K562 (cell line): Measurements from ENCODE around the gene ZNF135. TPM values are rescaled to one million over a fixed set of nuclear protein-coding genes. Genes with fewer than 3 reads are reported as not detected.

ENCODE experiments used
- ATAC-seq: fragments of 200-7000 bp; cut with Tn5 transposase; 3 replicates; pipeline ENCODE4 v1.9.1; 2020; ENCODE audit warnings: moderate library complexity
- BruUV-seq: library from RNA; stranded (reverse); fragments of 400-500 nt; replicated peaks from 2 replicates; lab custom pipeline; 2021; lab: Mats Ljungman, UMichigan
- CTCF ChIA-PET: fragments of 300-600 bp; formaldehyde crosslinking; extraction: SDS; loops from one replicate; lab custom pipeline; 2021; ENCODE audit warnings: low intra/inter-chr PET ratio; lab: Yijun Ruan, JAX
- POLR2A ChIA-PET: fragments of 300-600, 350-650 bp; sonication (Branson Sonifier 250); formaldehyde crosslinking; extraction: SDS; loops from one replicate; lab custom pipeline; 2021; ENCODE audit warnings: antibody characterized with exemption, inconsistent platforms; lab: Yijun Ruan, JAX
- DNase-seq, 4 experiments: peaks; one replicate each; pipeline versions ENCODE4 v3.0.0 to v3.0.0-alpha.2; 2011 to 2018; ENCODE audit warnings: low spot score in 3 of 4, mixed read lengths in 3 of 4; ENCODE audit errors: extremely low read depth in 1 of 4
- FAIRE-seq: peaks from 2 replicates; lab custom pipeline; 2011; peaks lifted over from hg19 to GRCh38; lab: Jason Lieb, UNC
- H2AFZ ChIP-seq: 2 replicates; pipeline ENCODE4 v1.6.0; 2011; ENCODE audit warnings: low read depth, low read length, control low read depth, inconsistent platforms
- H3K27ac ChIP-seq: fragments of 200-600 bp; 3 replicates; pipeline ENCODE4 v1.8.0; 2011; ENCODE audit warnings: low read depth, mild to moderate bottlenecking, control low read depth, inconsistent platforms, low read length, moderate library complexity, mixed read lengths; ENCODE audit errors: extremely low read depth
- H3K27me3 ChIP-seq, 2 experiments: fragments of 300-600 bp in 1 of 2; 2 replicates in 1 of 2; 3 replicates in 1 of 2; pipeline versions ENCODE4 v1.6.0 to v1.8.0; 2011; ENCODE audit warnings: inconsistent platforms in 2 of 2, low read length in 2 of 2, mild to moderate bottlenecking in 1 of 2, mixed read lengths in 1 of 2, moderate library complexity in 1 of 2; ENCODE audit not compliant: control insufficient read depth in 2 of 2, insufficient read depth in 2 of 2
- H3K36me3 ChIP-seq: fragments of 300-600 bp; 3 replicates; pipeline ENCODE4 v1.8.0; 2011; ENCODE audit warnings: mild to moderate bottlenecking, low read length, inconsistent platforms; ENCODE audit not compliant: control insufficient read depth, insufficient read depth
- H3K4me1 ChIP-seq, 2 experiments: fragments of 200-600 bp in 1 of 2; replicated peaks in 1 of 2; 2 replicates in 1 of 2; 3 replicates in 1 of 2; pipeline versions ENCODE4 v1.5.1 to v1.8.0; 2011; ENCODE audit warnings: inconsistent platforms in 2 of 2, low read length in 2 of 2, mild to moderate bottlenecking in 1 of 2, mixed read lengths in 1 of 2, moderate library complexity in 1 of 2; ENCODE audit not compliant: control insufficient read depth in 2 of 2, insufficient read depth in 2 of 2
- H3K4me2 ChIP-seq: 2 replicates; pipeline ENCODE4 v1.6.1; 2011; ENCODE audit warnings: low read length, control low read depth, inconsistent platforms, mixed read lengths; ENCODE audit not compliant: insufficient read depth
- H3K4me3 ChIP-seq: fragments of 200-600 bp; sonication (generic), shearing (Covaris generic); 2 replicates; pipeline ENCODE4 v1.5.1; 2016; ENCODE audit warnings: control low read depth, inconsistent platforms
- H3K79me2 ChIP-seq: fragments of 200-600 bp; 3 replicates; pipeline ENCODE4 v1.8.0; 2011; ENCODE audit warnings: low read length, inconsistent platforms; ENCODE audit not compliant: control insufficient read depth, insufficient read depth
- H3K9ac ChIP-seq, 2 experiments: 2 replicates each; pipeline versions ENCODE4 v1.6.0 to v1.6.1; 2011; ENCODE audit warnings: low read depth in 2 of 2, low read length in 2 of 2, control low read depth in 1 of 2, inconsistent platforms in 1 of 2, mild to moderate bottlenecking in 1 of 2, mixed read lengths in 1 of 2; ENCODE audit not compliant: insufficient read depth in 1 of 2
- H3K9me1 ChIP-seq: one replicate; pipeline ENCODE4 v1.6.0; 2011; ENCODE audit warnings: inconsistent platforms, mild to moderate bottlenecking, low read length, moderate library complexity; ENCODE audit not compliant: control insufficient read depth, insufficient read depth
- H3K9me3 ChIP-seq: replicated peaks from 2 replicates; pipeline ENCODE4 v1.5.1; 2011; ENCODE audit warnings: low read depth, low read length, inconsistent platforms; ENCODE audit not compliant: control insufficient read depth, insufficient read depth
- H4K20me1 ChIP-seq: replicated peaks from 2 replicates; pipeline ENCODE4 v1.6.1; 2011; ENCODE audit warnings: low read length, inconsistent platforms, mixed read lengths; ENCODE audit not compliant: control insufficient read depth, insufficient read depth
- ARID1B ChIP-seq: fragments of 450-650 bp; IDR thresholded peaks from 2 replicates; pipeline ENCODE4 v1.6.1; 2016; ENCODE audit warnings: antibody characterized with exemption, mild to moderate bottlenecking, inconsistent platforms
- ARID2 ChIP-seq: fragments of 450-650 bp; IDR thresholded peaks from 2 replicates; pipeline ENCODE4 v1.6.1; 2017; ENCODE audit warnings: antibody characterized with exemption, mild to moderate bottlenecking
- CBX1 ChIP-seq: sonication (generic); IDR thresholded peaks from 2 replicates; pipeline ENCODE4 v1.6.1; 2016; ENCODE audit warnings: antibody characterized with exemption, low read depth, mild to moderate bottlenecking
- FOXJ3 ChIP-seq: sonication (generic); formaldehyde crosslinking; IDR thresholded peaks from 2 replicates; pipeline ENCODE4 v1.4.0; 2020; ENCODE audit warnings: mild to moderate bottlenecking, missing genetic modification reagents
- HDAC8 ChIP-seq: fragments of 450-650 bp; IDR thresholded peaks from 2 replicates; pipeline ENCODE4 v1.6.1; 2016; ENCODE audit warnings: mild to moderate bottlenecking, missing genetic modification characterization, moderate library complexity, missing compliant biosample characterization
- MIER1 ChIP-seq: fragments of 450-650 bp; IDR thresholded peaks from 2 replicates; pipeline ENCODE4 v1.6.1; 2016; ENCODE audit warnings: antibody characterized with exemption, mild to moderate bottlenecking, low read depth
- NFIC ChIP-seq: fragments of 450-650 bp; IDR thresholded peaks from 2 replicates; pipeline ENCODE4 v1.6.1; 2017; ENCODE audit warnings: mild to moderate bottlenecking, inconsistent platforms
- PURB ChIP-seq: sonication (generic); formaldehyde crosslinking; IDR thresholded peaks from 2 replicates; pipeline ENCODE4 v1.9.0; 2021; ENCODE audit warnings: low read depth, mild to moderate bottlenecking, missing genetic modification reagents
- RBM15 ChIP-seq: fragments of 200-400 bp; formaldehyde crosslinking; IDR thresholded peaks from 2 replicates; pipeline ENCODE4 v1.6.1; 2018; ENCODE audit warnings: mild to moderate bottlenecking, low read length, moderate library complexity; ENCODE audit not compliant: insufficient read depth
- SMARCC2 ChIP-seq: fragments of 450-650 bp; IDR thresholded peaks from 2 replicates; pipeline ENCODE4 v1.6.1; 2017; ENCODE audit warnings: antibody characterized with exemption, moderate library complexity, mild to moderate bottlenecking, low read depth
- SRF ChIP-seq, 2 experiments: fragments of 250-450, 450-650 bp in 1 of 2; sonication (Bioruptor Pico) in 1 of 2; sonication (generic) in 1 of 2; formaldehyde crosslinking; IDR thresholded peaks; 2 replicates each; pipeline versions ENCODE4 v1.5.0 to v1.5.1; 2020 to 2022; ENCODE audit warnings: mild to moderate bottlenecking in 1 of 2, missing genetic modification reagents in 1 of 2
- TCF7 ChIP-seq: sonication (generic); IDR thresholded peaks from 2 replicates; pipeline ENCODE4 v1.6.1; 2016; ENCODE audit warnings: antibody characterized with exemption, borderline replicate concordance
- TCFL5 ChIP-seq: fragments of 250-450 bp; sonication (Bioruptor Pico); conservative IDR thresholded peaks from 2 replicates; pipeline ENCODE4 v1.6.1; 2021; ENCODE audit warnings: mild to moderate bottlenecking, moderate library complexity, matching md5 sums
- ZNF695 ChIP-seq: fragments of 450-650 bp; formaldehyde crosslinking; IDR thresholded peaks from 2 replicates; pipeline ENCODE4 v1.4.0; 2020; ENCODE audit warnings: mild to moderate bottlenecking, moderate library complexity
- WGBS: fragments of 100-300 bp; shearing (Covaris generic); methylation state at CpG from one replicate; pipeline ENCODE4 v1.1.6; 2016; ENCODE audit warnings: low coverage, mixed read lengths; ENCODE audit not compliant: insufficient coverage; ENCODE audit errors: missing lambda C conversion rate; 5-methylcytosine and 5-hydroxymethylcytosine counted together
- in situ Hi-C: fragments of 300-500 bp; cut with MboI; formaldehyde crosslinking; loops from 4 replicates; pipeline ENCODE4 v1.15.0; 2018; ENCODE audit warnings: inconsistent platforms, mixed read lengths
- intact Hi-C: fragments of 100-400 bp; cut with micrococcal nuclease; formaldehyde crosslinking; loops from 2 replicates; pipeline ENCODE4 v1.14.2; 2022
- polyA plus RNA-seq, 8 experiments: library from polyadenylated mRNA; depleted of rRNA in 4 of 8; stranded (reverse) in 5 of 8; unstranded in 3 of 8; fragments of >200 nt; fragmentation: Nextera tagmentation in 2 of 8; fragmentation: Illumina TruSeq in 1 of 8; extraction: Ambion mirVana in 2 of 8; extraction: Trizol in 1 of 8; gene quantifications; 2 replicates each; pipeline versions ENCODE4 v1.2.1 to v1.2.3, GENCODE V29; 2011 to 2014; ENCODE audit warnings: inconsistent platforms in 1 of 8, missing spikeins in 1 of 8
- total RNA-seq, 7 experiments: library from RNA; depleted of rRNA in 6 of 7; stranded (reverse); fragments of >200 nt in 6 of 7; fragmentation: Illumina TruSeq in 2 of 7; extraction: Trizol in 2 of 7; gene quantifications; 2 replicates each; pipeline versions ENCODE4 v1.2.1 to v1.2.3, GENCODE V29; 2011 to 2021; ENCODE audit warnings: low replicate concordance in 1 of 7
- TF ChIP-seq, protein P1 (sequence below): fragments of 250-450 bp; sonication (Bioruptor Pico); IDR thresholded peaks from 2 replicates; pipeline ENCODE4 v1.8.0; 2022; ENCODE audit warnings: moderate library complexity, mild to moderate bottlenecking, inconsistent platforms
- TF ChIP-seq, protein P2 (sequence below): fragments of 450-650 bp; IDR thresholded peaks from 2 replicates; pipeline ENCODE4 v1.6.1; 2016; ENCODE audit warnings: antibody characterized with exemption
- TF ChIP-seq, protein P3 (sequence below): sonication (generic); formaldehyde crosslinking; IDR thresholded peaks from 2 replicates; pipeline ENCODE4 v1.8.0; 2022; ENCODE audit warnings: mild to moderate bottlenecking, missing genetic modification reagents
- TF ChIP-seq, protein P4 (sequence below): fragments of 450-650 bp; IDR thresholded peaks from 2 replicates; pipeline ENCODE4 v1.6.1; 2017; ENCODE audit warnings: antibody characterized with exemption

Gene ZNF135
- total and polyA plus RNA-seq, 9 of the 15 experiments (the other 6 are each of a cell fraction or from before 2014, with no cell fraction given) = not detected

GRCh38 chr19:58096884-58097283 is 37.8 kb downstream of the ZNF135 start:
- no peak overlapping the region for H3K4me3 ChIP-seq
- H3K9ac ChIP-seq = no peak overlapping the region
- H3K36me3 ChIP-seq = no peaks in the 10 kb centered on the region
- FAIRE-seq (no peak), ATAC-seq (no peak), DNase-seq (no peak)
- intact Hi-C loops = no loop called here
- BruUV-seq = no TSS peak
- no peaks in the 10 kb centered on the region for H3K79me2 ChIP-seq
- ChIA-PET CTCF (no interaction called here), POLR2A (no interaction called here)
- H3K4me2 ChIP-seq = no peak overlapping the region
- H4K20me1 ChIP-seq = no peaks in the 10 kb centered on the region
- no peak overlapping the region for H3K27ac ChIP-seq
- H3K4me1 ChIP-seq = peaks cover 0 to 6% of the 10 kb centered on the region in 2 experiments; a peak in 1 of 5 replicates
- H3K27me3 ChIP-seq = no peaks in the 10 kb centered on the region
- in situ Hi-C loops = no loop called here
- TF ChIP-seq SMARCC2 (no peak), PURB (CRISPR knock-in tag) (no peak), NFIC (no peak), HDAC8 (tag) (no peak), CBX1 (no peak), MIER1 (no peak), SRF (CRISPR knock-in tag; IDR thresholded peaks at IDR 0.05) (no peak), ARID1B (no peak), TCFL5 (CRISPR knock-in tag) (no peak), TCF7 (no peak), RBM15 (no peak), ARID2 (no peak), ZNF695 (CRISPR knock-in tag) (no peak), FOXJ3 (CRISPR knock-in tag) (no peak)
- TF ChIP-seq, protein P1, sequence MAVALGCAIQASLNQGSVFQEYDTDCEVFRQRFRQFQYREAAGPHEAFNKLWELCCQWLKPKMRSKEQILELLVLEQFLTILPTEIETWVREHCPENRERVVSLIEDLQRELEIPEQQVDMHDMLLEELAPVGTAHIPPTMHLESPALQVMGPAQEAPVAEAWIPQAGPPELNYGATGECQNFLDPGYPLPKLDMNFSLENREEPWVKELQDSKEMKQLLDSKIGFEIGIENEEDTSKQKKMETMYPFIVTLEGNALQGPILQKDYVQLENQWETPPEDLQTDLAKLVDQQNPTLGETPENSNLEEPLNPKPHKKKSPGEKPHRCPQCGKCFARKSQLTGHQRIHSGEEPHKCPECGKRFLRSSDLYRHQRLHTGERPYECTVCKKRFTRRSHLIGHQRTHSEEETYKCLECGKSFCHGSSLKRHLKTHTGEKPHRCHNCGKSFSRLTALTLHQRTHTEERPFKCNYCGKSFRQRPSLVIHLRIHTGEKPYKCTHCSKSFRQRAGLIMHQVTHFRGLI (CRISPR knock-in tag) = no peak
- TF ChIP-seq, protein P2, sequence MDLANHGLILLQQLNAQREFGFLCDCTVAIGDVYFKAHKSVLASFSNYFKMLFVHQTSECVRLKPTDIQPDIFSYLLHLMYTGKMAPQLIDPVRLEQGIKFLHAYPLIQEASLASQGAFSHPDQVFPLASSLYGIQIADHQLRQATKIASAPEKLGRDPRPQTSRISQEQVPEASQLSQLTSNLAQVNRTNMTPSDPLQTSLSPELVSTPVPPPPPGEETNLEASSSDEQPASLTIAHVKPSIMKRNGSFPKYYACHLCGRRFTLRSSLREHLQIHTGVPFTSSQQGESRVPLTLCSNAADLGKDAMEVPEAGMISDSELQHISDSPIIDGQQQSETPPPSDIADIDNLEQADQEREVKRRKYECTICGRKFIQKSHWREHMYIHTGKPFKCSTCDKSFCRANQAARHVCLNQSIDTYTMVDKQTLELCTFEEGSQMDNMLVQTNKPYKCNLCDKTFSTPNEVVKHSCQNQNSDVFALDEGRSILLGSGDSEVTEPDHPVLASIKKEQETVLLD = no peak
- TF ChIP-seq, protein P3, sequence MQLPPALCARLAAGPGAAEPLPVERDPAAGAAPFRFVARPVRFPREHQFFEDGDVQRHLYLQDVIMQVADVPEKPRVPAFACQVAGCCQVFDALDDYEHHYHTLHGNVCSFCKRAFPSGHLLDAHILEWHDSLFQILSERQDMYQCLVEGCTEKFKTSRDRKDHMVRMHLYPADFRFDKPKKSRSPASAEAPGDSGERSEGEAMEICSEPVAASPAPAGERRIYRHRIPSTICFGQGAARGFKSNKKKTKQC (CRISPR knock-in tag) = no peak
- TF ChIP-seq, protein P4, sequence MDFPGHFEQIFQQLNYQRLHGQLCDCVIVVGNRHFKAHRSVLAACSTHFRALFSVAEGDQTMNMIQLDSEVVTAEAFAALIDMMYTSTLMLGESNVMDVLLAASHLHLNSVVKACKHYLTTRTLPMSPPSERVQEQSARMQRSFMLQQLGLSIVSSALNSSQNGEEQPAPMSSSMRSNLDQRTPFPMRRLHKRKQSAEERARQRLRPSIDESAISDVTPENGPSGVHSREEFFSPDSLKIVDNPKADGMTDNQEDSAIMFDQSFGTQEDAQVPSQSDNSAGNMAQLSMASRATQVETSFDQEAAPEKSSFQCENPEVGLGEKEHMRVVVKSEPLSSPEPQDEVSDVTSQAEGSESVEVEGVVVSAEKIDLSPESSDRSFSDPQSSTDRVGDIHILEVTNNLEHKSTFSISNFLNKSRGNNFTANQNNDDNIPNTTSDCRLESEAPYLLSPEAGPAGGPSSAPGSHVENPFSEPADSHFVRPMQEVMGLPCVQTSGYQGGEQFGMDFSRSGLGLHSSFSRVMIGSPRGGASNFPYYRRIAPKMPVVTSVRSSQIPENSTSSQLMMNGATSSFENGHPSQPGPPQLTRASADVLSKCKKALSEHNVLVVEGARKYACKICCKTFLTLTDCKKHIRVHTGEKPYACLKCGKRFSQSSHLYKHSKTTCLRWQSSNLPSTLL = no peak
- no peaks in the 10 kb centered on the region for H3K9me1 ChIP-seq
- no peaks in the 10 kb centered on the region for H3K9me3 ChIP-seq
- no peak overlapping the region for H2AFZ ChIP-seq
- WGBS = 2% methylated on average over 13 of the region's 13 CpGs
